HG02763 (cell line): ENCODE measurements around the gene FAM193A.
"Not testable (repeated sequence)": the region's sequence is repeated elsewhere in the genome, so short reads cannot be mapped to it uniquely, and the experiment has no call there.

ENCODE experiments used
- ATAC-seq: cut with Tn5 transposase; IDR thresholded peaks from one replicate; pipeline ENCODE4 v1.9.1; 2021; ENCODE audit warnings: mild to moderate bottlenecking, moderate library complexity; ENCODE audit not compliant: unreplicated experiment

FAM193A gene

GRCh38 chr4:2744576-2745270, 208.3 kb downstream of the FAM193A start:
- ATAC-seq = no peak

GRCh38 chr4:2745516-2745915, 209.1 kb downstream of the FAM193A start:
- no peak for ATAC-seq

DNA sequence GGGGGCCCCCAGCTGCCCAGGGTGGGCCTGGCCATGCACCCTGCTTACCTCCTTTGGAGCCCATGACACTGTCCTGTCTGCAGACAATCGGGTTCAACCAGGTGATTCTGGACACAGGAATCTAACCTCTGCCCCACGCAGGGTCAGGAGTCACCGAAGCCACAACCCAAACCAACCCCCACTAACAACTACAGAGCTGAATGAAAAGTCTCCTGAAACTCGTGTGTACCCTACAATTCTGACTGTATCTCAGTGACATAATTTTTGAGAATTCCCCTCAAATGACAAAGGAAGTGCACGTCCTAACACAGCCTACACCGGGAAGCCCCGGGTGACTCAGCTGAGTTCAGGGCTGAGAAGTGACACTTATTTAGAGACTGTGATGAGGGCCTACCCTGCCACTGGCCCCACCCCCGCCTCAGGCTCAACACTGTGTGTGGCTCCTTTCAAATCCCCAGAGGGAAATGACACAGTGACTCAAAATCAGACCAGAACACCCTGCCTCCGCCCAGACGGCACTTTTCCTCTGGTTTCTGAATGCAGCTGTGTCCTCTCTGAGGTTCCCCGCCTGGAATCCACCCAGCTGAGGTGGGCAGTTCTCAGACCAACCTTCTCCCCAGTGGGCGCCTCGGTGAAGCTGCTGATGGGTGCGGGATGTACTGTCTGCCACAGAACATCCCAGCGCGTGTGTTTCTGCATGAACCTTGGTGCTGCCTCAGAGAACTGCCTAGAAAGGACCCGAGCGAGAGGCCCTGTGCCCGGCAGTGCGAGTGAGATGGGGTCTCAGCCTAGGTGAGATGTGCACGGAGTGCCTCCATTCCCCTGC, 209.7 kb downstream of the FAM193A start:
- peak; percentile 83 for ATAC-seq

DNA sequence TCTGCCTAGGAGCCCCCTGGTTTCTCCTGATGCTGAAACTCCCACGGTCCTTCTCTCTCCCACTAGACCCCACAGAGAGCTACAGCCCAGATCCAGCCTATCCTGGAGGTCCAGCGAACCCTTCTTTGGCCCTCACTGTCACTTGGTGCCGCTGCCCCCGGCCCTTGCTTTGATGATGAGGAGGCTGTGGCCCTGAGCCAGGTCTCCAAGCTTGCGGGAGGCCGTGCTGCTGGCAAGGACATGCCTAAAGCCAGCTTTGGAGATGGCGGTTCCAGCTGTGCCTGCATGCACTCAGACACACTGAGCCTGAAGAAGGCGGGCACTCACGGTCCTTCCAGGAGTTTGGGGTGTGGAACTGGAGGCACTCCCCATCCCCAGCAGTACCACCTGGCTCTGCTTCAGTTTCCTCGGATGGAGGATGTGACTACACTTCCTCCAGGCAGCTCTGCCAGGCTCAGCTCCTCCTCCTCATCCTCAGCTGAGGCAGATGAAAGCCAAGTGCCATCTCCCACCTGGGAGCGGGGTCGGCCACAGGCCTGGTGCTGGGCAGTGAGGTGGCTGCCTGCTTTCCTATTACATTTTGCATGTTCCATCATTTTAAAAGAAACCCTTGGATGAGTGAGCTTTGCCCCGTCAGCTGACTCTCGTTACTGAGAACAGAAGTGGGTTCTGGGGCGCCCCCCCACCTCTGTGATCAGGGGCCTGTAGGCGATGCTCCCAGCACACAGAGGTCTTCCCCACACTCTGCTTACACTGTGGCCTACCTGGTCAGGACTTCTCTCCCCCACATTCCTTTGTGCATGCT, 210.6 kb downstream of the FAM193A start:
- no peak for ATAC-seq

GRCh38 chr4:2750719-2751605, 214.5 kb downstream of the FAM193A start:
- ATAC-seq = no peak

- no peak for ATAC-seq
Observed at GRCh38 chr4:2753436-2753835, 217.0 kb downstream of the FAM193A start.

- ATAC-seq = no peak
Observed at GRCh38 chr4:2754848-2755819, 218.7 kb downstream of the FAM193A start.

DNA sequence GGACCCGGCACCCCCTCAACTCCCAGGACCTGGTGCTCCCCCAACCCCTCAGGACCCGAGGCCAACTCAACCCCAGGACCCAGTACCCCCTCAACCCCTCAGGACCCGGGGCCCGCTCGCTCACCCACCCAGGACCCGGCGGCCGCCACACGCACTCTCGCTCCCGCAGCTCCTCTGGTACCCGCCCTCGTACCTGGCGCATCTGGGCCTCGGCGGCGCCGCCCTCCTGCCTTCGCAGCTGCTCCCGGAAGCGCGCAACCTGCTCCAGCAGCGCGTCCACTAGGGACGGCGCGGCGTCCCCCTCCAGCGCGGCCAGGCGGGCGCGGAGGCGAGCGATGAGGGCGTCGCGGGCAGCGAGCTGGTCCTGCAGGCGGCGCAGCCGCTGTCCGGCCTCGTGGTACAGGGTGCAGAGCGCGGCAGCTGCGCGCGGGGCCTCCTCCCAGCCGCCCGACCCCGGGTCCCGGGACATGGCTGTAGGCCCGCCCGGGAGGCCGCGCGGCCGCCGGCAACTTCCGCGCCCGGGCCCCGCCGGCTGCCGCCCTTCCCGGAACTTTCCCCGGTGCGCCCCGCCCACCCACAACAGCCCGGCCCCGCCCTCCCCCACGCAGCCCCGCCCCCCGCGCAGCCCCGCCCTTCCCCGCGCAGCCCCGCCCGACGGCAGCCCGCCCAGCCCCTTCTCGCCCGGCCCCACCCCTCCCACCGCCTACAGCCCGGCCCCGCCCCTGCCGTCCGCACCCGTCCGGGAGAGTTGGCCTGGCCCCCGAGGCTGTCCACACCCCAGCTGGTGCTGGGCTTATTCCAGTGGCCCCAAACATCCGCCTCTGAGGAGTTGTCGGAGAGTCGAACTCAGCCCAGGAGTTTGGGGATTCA, 219.6 kb downstream of the FAM193A start, which contains the start of gene TNIP2:
TSS of gene TNIP2 (minus strand) at position 516 of the 870 bp plus-strand sequence. CDS start at position 469, 47 bp downstream.
- ATAC-seq = peak; percentile 64

GRCh38 chr4:2756691-2757350, 220.4 kb downstream of the FAM193A start:
- ATAC-seq = no peak

DNA sequence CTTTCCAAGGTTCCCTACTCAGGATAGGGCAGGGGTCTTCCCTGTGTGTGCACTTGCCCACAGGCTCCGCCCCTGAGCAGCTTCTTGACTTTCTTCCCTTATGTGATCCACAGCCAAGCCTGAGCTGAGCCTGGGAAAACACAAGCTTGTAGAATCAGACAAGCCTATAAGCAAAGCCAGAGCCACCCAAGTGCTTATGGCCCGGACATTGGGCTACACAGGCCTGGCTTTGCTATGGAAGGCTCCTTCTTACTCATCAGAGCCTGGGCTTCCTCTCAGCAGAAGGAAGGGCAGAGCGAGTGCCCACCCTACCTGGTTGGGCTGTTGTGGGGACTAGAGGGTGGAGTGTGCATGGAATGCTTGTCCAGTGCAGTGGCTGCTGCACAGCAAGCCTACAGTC, 221.0 kb downstream of the FAM193A start:
- no peak for ATAC-seq

GRCh38 chr4:2761035-2761923, 224.8 kb downstream of the FAM193A start:
- no peak for ATAC-seq

- ATAC-seq = no peak
Observed at GRCh38 chr4:2762048-2762447, 225.6 kb downstream of the FAM193A start.

DNA sequence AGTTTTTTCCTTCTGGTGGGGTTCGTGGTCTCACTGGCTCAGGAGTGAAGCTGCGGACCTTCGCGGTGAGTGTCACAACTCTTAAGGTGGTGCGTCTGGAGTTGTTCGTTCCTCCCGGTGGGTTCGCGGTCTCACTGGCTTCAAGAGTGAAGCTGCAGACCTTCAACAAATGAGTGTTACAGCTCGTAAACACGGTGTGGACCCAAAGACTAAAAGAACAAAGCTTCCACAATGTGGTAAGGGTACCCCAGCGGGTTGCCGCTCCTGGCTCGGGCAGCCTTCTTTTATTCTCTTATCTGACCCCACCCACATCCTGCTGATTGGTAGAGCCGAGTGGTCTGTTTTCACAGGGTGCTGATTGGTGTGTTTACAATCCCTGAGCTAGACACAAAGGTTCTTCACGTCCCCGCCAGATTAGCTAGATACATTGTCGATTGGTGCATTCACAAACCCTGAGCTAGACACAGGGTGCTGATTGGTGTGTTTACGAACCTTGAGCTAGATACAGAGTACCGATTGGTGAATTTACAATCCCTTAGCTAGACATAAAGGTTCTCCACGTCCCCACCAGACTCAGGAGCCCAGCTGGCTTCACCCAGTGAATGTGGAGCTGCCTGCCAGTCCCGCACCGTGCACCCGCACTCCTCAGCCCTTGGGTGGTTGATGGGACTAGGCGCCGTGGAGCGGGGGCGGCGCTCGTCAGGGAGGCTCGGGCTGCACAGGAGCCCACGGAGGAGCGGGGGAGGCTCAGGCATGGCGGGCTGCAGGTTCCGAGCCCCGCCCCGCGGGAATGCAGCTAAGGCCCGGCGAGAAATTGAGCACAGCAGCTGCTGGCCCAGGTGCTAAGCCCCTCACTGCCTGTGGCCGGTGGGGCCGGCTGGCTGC, 226.3 kb downstream of the FAM193A start:
- ATAC-seq = not testable (repeated sequence)

- no peak for ATAC-seq
Observed at GRCh38 chr4:2763511-2763967, 227.1 kb downstream of the FAM193A start.

GRCh38 chr4:2765832-2766526, 229.5 kb downstream of the FAM193A start:
- no peak for ATAC-seq
